GM18873 (cell line): ENCODE measurements around the gene TNFSF15.

Source experiments
- ATAC-seq: cut with Tn5 transposase; IDR thresholded peaks from one replicate; pipeline ENCODE4 v1.9.1; 2021; ENCODE audit warnings: mild to moderate bottlenecking, moderate library complexity, moderate number of reproducible peaks; ENCODE audit not compliant: unreplicated experiment, low FRiP score

Gene TNFSF15

DNA sequence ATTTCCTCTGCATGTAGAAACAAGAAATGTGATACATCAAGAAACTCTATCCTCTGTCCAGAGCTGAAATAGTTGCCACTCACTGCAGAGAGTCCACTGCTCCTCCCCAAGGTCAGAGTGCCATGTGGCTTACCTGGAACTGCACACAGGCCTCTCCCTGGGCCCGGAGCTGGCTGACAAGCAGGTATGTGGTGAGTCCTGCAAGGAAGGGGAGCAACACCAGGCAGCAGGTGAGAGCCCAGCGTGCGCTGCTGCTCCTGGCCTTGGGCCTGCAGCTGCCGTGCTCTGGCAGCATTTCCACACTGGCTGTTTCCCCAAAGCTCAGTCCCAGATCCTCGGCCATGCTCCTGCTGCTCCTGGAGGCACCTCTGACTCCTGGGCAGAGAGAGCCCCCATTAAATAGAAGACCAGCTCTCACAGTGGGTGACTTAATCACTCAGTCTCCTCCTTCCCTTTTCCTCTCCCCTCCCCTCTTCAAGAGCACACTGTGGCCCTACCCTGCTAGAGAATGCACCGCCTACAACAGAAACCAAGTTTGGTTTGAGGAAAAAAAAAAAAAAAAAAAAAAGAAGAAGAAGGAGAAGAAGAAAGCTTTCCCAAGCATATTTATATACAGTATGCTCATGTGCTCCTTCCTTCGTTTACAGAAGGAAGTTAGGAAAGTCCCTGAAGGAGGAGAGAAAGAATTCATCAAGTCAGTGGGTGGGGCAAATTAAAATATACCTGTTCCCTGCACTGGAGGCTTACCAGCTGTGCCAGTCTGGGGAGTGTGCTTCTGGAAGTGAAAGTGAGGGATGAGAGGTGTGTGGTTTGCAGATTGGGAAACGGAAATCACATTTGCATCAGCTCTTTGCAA lies at the start of gene TNFSF15:
Gene TNFSF15, minus strand, starts transcription at position 370 of the 856 bp plus-strand sequence. Its CDS starts 27 bp downstream, at position 343.
- peak; percentile 93 for ATAC-seq

DNA sequence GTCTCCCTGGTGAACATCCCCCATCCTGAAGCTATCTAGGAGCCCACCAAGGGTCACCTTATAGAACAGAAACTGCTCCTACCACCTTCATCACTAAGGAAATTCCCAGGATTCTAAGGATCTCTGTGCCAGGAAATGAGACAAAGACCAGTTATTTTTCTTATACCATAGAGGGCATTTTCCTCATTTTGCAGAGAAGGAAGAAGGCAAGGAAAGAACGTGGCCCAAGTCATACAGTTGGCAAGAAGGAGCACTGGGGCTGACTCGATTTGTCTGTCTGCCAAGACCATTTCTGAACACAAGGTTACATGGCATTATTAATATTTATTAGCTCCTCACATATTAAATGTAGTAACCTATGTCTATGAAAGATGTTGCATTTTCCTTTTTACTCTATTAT lies 49.6 kb upstream of the TNFSF15 start:
- no peak for ATAC-seq

DNA sequence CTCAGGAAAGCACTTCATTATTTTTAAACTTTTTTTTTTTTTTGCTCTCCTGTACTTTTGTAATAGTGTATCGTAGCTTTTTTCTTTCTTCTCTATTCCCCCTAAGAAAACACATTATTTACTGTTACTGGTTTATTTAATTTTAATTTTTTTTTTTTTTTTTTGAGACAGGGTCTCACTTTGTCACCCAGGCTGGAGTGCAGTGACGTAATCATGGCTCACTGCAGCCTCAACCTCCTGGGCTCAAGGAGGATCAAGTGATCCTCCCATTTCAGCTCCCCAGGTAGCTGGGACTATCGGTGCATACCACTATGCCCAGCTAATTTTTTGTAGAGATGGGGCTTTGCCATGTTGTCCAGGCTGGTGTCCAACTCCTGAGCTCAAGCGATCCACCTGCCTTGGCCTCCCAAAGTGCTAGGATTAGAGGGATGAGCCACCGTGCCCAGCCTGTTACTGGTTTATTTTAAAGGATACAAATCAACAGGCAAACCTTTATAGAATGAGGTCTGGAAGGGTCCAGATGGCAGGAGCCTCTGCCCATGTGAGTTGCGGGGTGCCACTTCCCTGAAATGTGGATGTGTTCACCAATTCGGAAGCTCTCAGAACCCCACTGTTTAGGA lies 49.0 kb upstream of the TNFSF15 start:
- no peak for ATAC-seq

DNA sequence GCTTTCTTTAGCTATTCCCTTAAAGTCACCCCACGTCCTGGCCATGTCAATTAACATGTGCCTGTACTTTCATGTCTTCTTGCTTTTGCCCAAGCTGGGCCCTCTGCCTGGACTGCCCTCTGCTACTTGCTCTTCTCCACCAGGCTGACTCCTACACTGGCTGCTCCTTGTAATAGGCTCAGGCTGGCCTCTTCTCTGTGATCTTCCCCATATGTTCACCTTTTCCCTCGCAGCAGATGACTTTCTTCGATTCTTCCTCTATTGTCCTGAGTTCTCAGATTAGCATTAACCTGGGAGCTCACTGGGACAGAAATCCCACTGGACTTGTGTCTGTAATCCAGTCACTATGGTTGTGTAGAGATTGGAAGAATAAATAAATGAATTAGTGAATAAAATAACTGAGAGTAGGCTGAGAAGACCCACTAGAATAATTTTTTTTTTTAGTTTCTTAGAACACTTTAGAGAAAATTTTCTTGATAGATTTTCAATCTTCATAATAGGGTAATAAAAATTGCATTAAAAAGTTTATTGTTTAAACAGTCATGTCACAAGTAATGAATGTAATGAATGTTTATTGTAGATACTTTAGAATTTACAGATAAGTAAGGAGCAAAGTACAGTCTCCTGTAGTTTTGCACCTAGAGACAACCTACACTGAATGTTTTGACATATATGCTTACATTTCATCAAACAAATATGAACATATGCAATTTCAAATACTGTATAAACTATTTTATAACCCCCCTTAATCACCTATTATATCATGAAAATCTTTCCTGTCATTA lies 47.4 kb upstream of the TNFSF15 start:
- no peak for ATAC-seq

DNA sequence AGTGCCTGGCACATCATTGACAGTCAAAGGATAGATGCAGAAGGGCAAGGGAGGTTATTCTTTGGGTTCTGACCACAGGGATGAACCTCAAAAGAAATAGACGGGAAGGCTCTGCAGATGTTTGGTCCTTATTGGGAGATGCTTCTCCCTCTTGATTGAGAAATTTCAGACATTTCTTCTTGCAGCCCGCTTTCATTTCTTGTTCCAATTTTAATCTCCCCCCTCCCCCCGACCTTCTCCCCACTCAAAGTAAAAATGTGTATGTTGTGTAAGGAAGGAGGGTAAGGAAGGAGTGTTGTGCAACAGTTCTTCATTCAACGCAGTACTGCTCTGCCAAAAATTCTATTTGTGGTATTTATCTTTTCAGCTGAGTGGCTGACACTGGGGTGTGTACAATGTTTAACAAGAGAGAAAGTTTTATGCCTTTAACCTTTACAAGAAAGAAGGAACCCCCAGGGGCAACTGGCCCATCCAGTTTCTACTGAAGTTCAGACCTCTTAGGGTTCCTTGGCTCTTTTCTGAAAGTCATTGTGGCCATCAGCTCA lies 46.3 kb upstream of the TNFSF15 start:
- no peak for ATAC-seq

DNA sequence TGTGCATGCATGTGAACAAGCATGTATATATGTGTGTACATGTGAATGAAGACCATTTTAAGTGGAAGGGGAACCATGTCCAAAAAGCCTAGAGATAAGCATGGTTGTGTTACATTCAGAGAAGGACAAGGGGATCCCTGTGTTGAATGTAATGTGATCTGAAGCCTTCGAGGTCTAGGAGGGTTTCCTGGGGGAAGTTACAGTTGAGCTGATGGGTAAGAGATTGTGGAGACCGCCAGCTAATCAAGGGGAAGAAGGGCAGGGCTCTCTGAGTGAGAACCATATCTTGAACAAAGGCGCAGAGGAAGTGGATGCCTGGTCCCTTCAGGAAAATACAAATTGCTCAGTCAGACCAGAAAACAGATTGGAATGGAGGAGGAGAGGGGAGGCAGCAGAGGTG lies 45.5 kb upstream of the TNFSF15 start:
- ATAC-seq: no peak

DNA sequence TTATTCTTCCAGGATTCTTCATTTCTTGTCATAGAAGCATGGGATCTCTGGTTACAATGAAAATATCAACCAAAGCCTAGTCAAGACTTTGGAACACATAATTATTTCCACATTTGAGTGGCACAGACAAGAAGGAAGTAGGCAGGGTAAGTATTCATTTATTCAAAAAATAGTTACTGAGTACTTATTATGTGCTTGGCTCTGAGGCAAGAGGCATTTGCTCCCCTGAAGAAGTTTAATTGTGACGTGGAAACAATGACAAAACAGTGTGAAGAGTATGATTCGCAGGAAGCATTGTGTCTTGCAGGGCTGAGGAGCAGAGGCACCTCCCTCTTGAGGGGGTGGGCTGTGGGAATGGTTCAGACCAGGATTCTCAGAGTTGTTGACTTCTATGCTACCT lies 45.0 kb upstream of the TNFSF15 start:
- ATAC-seq: no peak

DNA sequence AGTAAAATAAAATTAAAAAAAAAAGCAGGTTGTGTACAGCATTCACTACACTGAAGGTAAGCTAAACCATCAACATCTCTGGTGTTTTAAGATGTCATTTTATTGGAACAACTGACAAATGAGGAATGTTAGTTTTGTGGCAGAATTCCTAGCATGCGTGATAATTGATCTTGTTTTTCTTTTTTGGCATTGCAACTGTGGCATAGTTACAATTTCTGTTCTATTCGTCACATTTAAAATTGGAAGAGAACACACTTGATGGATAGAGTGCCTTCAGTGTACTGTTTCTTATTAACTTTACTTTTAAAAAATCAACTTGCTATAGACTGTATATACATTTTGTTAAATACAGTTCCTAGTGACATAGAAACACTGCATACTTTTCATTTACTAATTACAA lies 43.6 kb upstream of the TNFSF15 start:
- no peak for ATAC-seq

DNA sequence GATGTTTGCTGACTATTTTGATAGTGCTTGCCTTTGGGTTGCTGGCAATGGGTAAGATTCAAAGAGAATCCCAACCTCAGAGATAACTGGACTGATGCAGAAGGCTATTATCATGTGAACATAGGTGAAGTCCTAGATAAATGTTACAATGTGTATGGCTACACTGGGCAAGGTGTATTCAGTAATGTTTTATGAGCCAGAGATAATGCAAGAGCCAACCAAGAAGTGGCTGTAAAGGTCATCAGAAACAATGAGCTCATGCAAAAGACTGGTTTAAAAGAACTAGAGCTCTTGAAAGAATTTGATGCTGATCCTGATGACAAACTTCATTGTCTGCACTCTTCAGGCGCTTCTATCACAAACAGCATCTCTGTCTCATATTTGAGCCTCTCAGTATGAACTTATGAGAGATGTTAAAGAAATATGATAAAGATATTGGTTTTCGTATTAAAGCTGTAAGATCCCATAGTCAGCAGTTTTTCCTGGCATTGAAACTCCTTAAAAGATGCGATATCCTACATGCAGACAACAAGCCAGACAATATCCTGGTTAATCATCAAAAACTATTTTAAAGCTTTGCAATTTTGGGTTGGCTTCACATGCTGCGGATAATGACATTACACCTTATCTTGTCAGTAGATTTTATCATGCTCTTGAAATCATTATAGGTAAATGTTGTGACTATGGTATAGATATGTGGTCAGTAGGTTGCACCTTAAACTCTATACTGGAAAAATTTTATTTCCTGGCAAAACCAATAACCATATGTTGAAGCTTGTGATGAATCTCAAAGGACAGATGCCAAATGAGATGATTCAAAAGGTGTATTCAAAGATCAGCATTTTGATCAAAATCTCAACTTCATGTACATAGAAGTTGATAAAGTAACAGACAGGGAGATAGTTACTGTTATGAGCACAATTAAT lies 41.9 kb upstream of the TNFSF15 start:
- ATAC-seq: no peak

DNA sequence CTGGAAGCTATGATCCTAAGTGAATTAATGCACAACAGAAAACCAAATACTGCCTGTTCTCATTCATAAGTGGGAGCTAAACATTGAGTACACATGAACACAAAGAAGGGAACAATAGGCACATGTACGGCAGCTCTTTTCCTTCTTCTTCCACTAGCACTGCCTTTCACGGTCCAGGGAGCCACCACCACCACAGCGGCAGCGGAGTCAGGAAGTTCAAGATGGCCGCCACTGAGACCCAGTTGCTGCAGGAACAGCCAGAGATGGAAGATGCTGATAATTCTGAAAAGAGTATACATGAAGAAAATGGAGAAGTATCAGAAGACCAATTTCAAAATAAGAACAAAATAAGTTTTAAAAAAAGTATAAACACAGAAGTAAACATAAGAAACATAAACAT lies 39.5 kb upstream of the TNFSF15 start:
- no peak for ATAC-seq

DNA sequence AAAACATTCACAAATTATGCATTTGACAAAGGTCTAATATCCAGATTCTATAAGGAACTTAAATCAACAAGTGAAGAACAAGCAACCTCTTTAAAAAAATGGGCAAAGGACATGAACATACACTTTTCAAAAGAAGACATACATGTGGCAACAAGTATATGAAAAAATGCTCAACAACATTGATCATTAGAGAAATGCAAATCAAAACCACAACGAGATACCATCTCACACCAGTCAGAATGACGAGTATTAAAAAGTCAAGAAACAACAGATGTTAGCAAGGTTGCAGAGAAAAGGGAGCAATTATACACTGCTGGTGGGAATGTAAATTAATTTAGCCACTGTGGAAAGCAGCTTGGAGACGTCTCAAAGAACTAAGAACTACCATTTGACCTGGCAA lies 38.9 kb upstream of the TNFSF15 start:
- no peak for ATAC-seq

DNA sequence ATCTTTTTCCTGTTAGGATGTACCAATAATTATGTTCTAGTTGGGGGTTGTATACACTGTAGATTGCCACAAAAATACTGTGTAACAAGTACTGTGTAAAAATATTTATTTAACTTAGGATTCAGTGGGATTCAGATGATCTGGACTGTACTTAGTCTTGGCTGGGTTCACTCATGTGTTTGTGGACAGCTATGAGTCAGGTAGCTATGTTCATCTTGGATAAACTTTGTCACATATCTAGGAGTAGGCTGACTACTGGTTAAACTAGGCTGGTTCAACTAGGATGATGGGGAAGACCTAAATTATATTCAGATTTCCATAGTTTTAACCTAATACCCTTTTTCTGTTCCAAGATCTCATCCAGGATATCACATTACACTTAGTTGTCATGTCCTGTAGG lies 32.1 kb upstream of the TNFSF15 start:
- ATAC-seq: no peak

DNA sequence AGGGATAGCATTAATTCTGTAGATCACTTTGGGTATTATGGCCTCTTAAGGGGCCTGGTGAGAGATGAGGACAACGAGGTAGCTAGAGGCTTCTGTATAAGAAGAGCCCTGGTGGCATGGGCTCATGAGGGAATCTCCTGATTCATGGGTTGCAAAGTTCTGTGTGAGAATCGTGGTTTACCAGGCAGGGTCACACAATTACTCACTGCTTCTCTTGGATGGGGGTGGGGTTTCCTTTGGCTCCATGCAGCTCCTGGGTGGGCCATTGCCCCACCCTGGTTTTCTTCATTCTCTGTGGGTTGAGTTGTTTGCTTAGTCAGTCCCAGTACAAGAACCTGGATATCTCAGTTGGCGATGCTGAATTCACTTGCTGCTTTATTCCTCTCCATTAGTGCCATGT lies 30.9 kb upstream of the TNFSF15 start:
- no peak for ATAC-seq

DNA sequence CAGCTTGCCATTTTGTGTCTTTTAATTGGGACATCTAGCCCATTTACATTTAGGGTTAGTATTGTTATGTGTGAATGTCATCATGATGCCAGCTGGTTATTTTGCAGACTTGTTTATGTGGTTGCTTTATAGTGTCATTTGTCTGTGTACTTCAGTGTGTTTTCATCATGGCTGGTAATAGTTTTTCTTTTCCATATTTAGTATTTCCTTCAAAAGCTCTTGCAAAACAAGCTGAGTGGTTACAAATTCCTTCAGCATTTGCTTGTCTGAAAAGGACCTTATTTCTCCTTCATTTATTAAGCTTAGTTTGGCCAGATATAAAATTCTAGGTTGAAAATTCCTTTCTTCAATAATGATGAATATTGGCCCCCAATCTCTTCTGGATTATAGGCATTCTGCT lies 28.5 kb upstream of the TNFSF15 start:
- no peak for ATAC-seq

DNA sequence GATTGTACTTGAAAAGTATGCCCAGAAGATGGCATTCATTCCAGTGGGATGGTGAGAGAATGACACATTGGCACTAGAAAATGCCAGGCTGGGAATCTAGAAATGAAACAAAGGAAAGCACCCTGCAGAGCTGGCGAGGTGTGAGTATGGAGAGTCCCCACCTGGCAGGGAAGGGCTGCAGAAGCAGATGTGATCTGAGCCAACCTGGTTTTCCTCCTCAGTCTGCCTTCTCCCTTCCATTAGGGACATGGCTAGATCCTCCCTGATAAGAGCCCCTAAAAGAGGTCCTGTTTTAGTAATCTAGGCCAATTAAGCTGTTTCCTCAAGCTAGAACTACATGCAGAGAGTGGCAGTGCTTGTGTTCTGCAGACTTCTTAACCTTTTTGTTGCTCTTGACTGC lies 24.7 kb upstream of the TNFSF15 start:
- ATAC-seq: no peak

DNA sequence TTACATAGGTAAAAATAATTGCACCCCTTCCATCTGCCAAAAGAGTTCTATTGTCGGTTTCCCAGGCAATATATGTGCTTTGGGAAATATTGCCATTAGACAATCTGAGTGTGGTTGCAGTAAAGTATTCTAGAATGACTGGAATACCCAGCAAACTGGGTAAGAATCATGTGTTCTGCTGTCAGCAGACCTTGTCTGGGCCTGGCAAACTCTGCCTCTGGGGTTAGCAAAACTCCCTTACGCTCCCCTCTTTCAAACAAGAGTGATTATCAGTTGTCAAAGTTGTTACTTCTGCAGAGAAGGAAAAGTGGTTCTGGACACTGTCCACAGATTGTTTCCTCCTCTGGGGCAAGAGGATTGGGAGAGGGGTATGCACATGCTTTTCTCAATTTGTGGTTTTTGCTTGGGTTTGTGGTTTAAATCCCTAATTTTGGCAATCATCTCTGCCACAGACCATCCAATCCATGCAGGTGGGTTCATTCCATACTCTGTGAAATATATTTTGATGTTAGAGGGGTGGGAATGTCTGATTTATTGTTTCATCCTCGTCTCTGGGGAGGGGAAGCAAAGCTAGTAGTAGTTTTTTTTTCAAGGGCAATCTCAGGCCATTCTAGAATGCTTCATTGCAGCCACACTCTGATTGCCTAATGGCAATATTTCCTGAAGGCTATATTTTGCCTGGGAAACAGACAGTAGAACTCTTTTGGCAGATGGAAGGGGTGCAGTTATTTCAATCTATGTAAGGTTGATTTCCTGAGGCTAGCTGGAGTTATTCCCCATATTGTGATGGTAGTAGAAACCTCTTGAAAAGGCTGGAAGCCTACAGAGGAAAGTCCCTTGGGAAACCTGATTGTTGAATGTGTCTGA lies 24.0 kb upstream of the TNFSF15 start:
- no peak for ATAC-seq

DNA sequence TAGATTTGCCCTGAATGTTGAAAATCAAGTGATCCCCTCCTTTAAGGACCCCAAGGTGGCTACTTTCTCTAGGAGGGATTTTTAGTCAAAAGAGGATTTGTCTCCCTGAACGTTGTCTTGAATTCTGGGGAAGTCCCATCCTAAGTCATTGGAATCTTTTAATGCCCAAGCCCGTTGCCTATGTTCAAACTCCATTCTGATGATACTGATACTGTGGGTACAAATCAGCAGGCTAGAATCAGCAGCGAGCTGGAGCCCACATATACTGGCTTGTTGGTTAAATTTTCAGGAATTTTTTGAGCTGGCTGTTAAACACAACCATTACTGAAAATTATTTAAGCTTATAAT lies 22.4 kb upstream of the TNFSF15 start:
- ATAC-seq: no peak

DNA sequence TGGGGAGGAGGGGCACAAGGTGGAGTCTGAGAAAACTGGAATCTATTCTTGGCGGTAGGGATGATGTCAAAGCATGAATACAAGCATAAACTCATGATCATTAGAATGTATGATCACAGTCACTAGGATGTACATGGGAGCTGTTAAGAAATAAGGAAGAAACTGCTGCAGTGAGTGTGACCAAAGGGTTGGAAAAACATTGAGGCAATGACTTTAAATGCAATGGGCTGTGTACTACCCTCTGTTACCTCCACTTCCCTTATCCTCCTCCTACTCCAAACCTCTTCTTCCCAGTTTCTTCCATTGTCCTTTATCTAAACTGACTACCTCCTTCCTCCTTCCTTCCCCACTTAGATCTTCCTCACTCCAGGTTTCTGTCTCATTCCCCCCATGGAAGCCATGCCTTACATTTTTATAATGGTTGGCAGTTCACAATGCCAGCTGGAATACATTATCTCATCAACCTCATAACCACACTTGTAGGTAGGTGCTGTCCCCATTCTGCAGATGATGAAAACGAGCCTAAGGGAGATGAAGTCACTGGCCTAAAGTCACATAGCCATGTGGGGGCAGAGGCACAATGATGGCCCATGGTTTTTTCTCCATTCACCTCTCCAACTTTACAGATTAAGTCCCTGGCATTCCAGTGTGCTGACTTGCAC lies 21.9 kb upstream of the TNFSF15 start:
- no peak for ATAC-seq

DNA sequence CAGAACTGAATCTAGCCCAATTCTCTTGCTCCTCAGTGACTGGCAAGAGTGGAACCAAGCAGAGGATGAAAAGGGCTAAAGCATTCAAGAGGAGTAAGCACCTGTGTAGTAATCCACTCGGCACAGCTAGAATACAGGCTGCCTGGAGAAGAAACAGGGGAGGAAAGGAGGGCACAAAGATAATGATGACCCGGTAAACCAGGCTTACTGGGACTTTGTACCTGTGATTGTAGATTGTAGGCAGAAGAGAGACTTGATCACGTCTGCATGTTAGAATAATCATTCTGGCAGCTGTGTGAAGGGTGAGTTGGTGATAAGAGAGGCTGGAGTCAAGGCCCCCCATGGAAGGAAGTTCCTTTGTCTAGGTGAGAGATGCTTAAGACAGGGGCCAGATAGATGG lies 20.6 kb upstream of the TNFSF15 start:
- ATAC-seq: no peak
